GM19395 (cell line): ENCODE measurements around the gene DNAJB13.
"Not testable (repeated sequence)": the region's sequence is repeated elsewhere in the genome, so short reads cannot be mapped to it uniquely, and the experiment has no call there.

Experiments
- ATAC-seq: cut with Tn5 transposase; IDR thresholded peaks from one replicate; pipeline ENCODE4 v1.9.1; 2021; ENCODE audit warnings: mild to moderate bottlenecking, moderate library complexity; ENCODE audit not compliant: unreplicated experiment

DNAJB13 gene

GRCh38 chr11:73950869-73951710 is at the start of gene DNAJB13:
Gene DNAJB13, plus strand, starts transcription at chr11:73951026. Its CDS starts 44 bp downstream, at chr11:73951070.
- ATAC-seq = no peak

GRCh38 chr11:73902303-73902702 is 48.5 kb upstream of the DNAJB13 start:
- ATAC-seq = no peak

GRCh38 chr11:73907191-73907590 is 43.6 kb upstream of the DNAJB13 start:
- ATAC-seq = no peak

- ATAC-seq = no peak
Observed at GRCh38 chr11:73912026-73912425, 38.8 kb upstream of the DNAJB13 start.

- no peak for ATAC-seq
Observed at GRCh38 chr11:73913472-73913871, 37.4 kb upstream of the DNAJB13 start.

GRCh38 chr11:73914284-73914683 is 36.5 kb upstream of the DNAJB13 start:
- no peak for ATAC-seq

GRCh38 chr11:73916435-73916834 is 34.4 kb upstream of the DNAJB13 start:
- ATAC-seq = no peak

GRCh38 chr11:73921180-73921579 is 29.6 kb upstream of the DNAJB13 start:
- ATAC-seq = no peak

- no peak for ATAC-seq
Observed at GRCh38 chr11:73929388-73929787, 21.4 kb upstream of the DNAJB13 start.

- ATAC-seq = no peak
Observed at GRCh38 chr11:73931039-73931645, 19.7 kb upstream of the DNAJB13 start.

GRCh38 chr11:73931951-73932350 is 18.9 kb upstream of the DNAJB13 start:
- no peak for ATAC-seq

- no peak for ATAC-seq
Observed at GRCh38 chr11:73932781-73933180, 18.0 kb upstream of the DNAJB13 start.

- ATAC-seq = not testable (repeated sequence)
Observed at GRCh38 chr11:73936047-73936446, 14.8 kb upstream of the DNAJB13 start.

GRCh38 chr11:73939096-73939495 is 11.7 kb upstream of the DNAJB13 start:
- ATAC-seq = no peak

GRCh38 chr11:73940801-73941570 is 9.8 kb upstream of the DNAJB13 start:
- ATAC-seq = no peak

- ATAC-seq = no peak
Observed at GRCh38 chr11:73942010-73942409, 8.8 kb upstream of the DNAJB13 start.

GRCh38 chr11:73944085-73944484 is 6.7 kb upstream of the DNAJB13 start:
- ATAC-seq = no peak

- ATAC-seq = no peak
Observed at GRCh38 chr11:73944901-73945300, 5.9 kb upstream of the DNAJB13 start.

- no peak for ATAC-seq
Observed at GRCh38 chr11:73945396-73945795, 5.4 kb upstream of the DNAJB13 start.

- ATAC-seq = no peak
Observed at GRCh38 chr11:73946798-73947458, 3.9 kb upstream of the DNAJB13 start.

GRCh38 chr11:73949246-73949645 is 1.6 kb upstream of the DNAJB13 start:
- ATAC-seq = no peak
